K562 (cell line): ENCODE results near the gene VPS16. TPM values are rescaled to one million over a fixed set of nuclear protein-coding genes. Genes with fewer than 3 reads are reported as not detected.

ENCODE experiments used
- ATAC-seq: fragments of 200-7000 bp; cut with Tn5 transposase; 3 replicates; pipeline ENCODE4 v1.9.1; 2020; ENCODE audit warnings: moderate library complexity
- BruUV-seq: library from RNA; stranded (reverse); fragments of 400-500 nt; replicated peaks from 2 replicates; lab custom pipeline; 2021; lab: Mats Ljungman, UMichigan
- CTCF ChIA-PET: fragments of 300-600 bp; formaldehyde crosslinking; extraction: SDS; loops from one replicate; lab custom pipeline; 2021; ENCODE audit warnings: low intra/inter-chr PET ratio; lab: Yijun Ruan, JAX
- POLR2A ChIA-PET: fragments of 300-600, 350-650 bp; sonication (Branson Sonifier 250); formaldehyde crosslinking; extraction: SDS; loops from one replicate; lab custom pipeline; 2021; ENCODE audit warnings: antibody characterized with exemption, inconsistent platforms; lab: Yijun Ruan, JAX
- DNase-seq, 4 experiments: peaks; one replicate each; pipeline versions ENCODE4 v3.0.0 to v3.0.0-alpha.2; 2011 to 2018; ENCODE audit warnings: low spot score in 3 of 4, mixed read lengths in 3 of 4; ENCODE audit errors: extremely low read depth in 1 of 4
- FAIRE-seq: peaks from 2 replicates; lab custom pipeline; 2011; peaks lifted over from hg19 to GRCh38; lab: Jason Lieb, UNC
- H2AFZ ChIP-seq: 2 replicates; pipeline ENCODE4 v1.6.0; 2011; ENCODE audit warnings: low read depth, low read length, control low read depth, inconsistent platforms
- H3K27ac ChIP-seq: fragments of 200-600 bp; 3 replicates; pipeline ENCODE4 v1.8.0; 2011; ENCODE audit warnings: low read depth, mild to moderate bottlenecking, control low read depth, inconsistent platforms, low read length, moderate library complexity, mixed read lengths; ENCODE audit errors: extremely low read depth
- H3K27me3 ChIP-seq, 2 experiments: fragments of 300-600 bp in 1 of 2; 2 replicates in 1 of 2; 3 replicates in 1 of 2; pipeline versions ENCODE4 v1.6.0 to v1.8.0; 2011; ENCODE audit warnings: inconsistent platforms in 2 of 2, low read length in 2 of 2, mild to moderate bottlenecking in 1 of 2, mixed read lengths in 1 of 2, moderate library complexity in 1 of 2; ENCODE audit not compliant: control insufficient read depth in 2 of 2, insufficient read depth in 2 of 2
- H3K36me3 ChIP-seq: fragments of 300-600 bp; 3 replicates; pipeline ENCODE4 v1.8.0; 2011; ENCODE audit warnings: mild to moderate bottlenecking, low read length, inconsistent platforms; ENCODE audit not compliant: control insufficient read depth, insufficient read depth
- H3K4me1 ChIP-seq, 2 experiments: fragments of 200-600 bp in 1 of 2; replicated peaks in 1 of 2; 2 replicates in 1 of 2; 3 replicates in 1 of 2; pipeline versions ENCODE4 v1.5.1 to v1.8.0; 2011; ENCODE audit warnings: inconsistent platforms in 2 of 2, low read length in 2 of 2, mild to moderate bottlenecking in 1 of 2, mixed read lengths in 1 of 2, moderate library complexity in 1 of 2; ENCODE audit not compliant: control insufficient read depth in 2 of 2, insufficient read depth in 2 of 2
- H3K4me2 ChIP-seq: 2 replicates; pipeline ENCODE4 v1.6.1; 2011; ENCODE audit warnings: low read length, control low read depth, inconsistent platforms, mixed read lengths; ENCODE audit not compliant: insufficient read depth
- H3K4me3 ChIP-seq: fragments of 200-600 bp; sonication (generic), shearing (Covaris generic); 2 replicates; pipeline ENCODE4 v1.5.1; 2016; ENCODE audit warnings: control low read depth, inconsistent platforms
- H3K79me2 ChIP-seq: fragments of 200-600 bp; 3 replicates; pipeline ENCODE4 v1.8.0; 2011; ENCODE audit warnings: low read length, inconsistent platforms; ENCODE audit not compliant: control insufficient read depth, insufficient read depth
- H3K9ac ChIP-seq, 2 experiments: 2 replicates each; pipeline versions ENCODE4 v1.6.0 to v1.6.1; 2011; ENCODE audit warnings: low read depth in 2 of 2, low read length in 2 of 2, control low read depth in 1 of 2, inconsistent platforms in 1 of 2, mild to moderate bottlenecking in 1 of 2, mixed read lengths in 1 of 2; ENCODE audit not compliant: insufficient read depth in 1 of 2
- H3K9me1 ChIP-seq: one replicate; pipeline ENCODE4 v1.6.0; 2011; ENCODE audit warnings: inconsistent platforms, mild to moderate bottlenecking, low read length, moderate library complexity; ENCODE audit not compliant: control insufficient read depth, insufficient read depth
- H3K9me3 ChIP-seq: replicated peaks from 2 replicates; pipeline ENCODE4 v1.5.1; 2011; ENCODE audit warnings: low read depth, low read length, inconsistent platforms; ENCODE audit not compliant: control insufficient read depth, insufficient read depth
- H4K20me1 ChIP-seq: replicated peaks from 2 replicates; pipeline ENCODE4 v1.6.1; 2011; ENCODE audit warnings: low read length, inconsistent platforms, mixed read lengths; ENCODE audit not compliant: control insufficient read depth, insufficient read depth
- CREB3L1 ChIP-seq: fragments of 450-650 bp; IDR thresholded peaks from 2 replicates; pipeline ENCODE4 v1.6.1; 2014; ENCODE audit warnings: low read depth, mild to moderate bottlenecking, moderate library complexity, borderline replicate concordance
- SAP30 ChIP-seq: fragments of 200-600 bp; sonication (generic); IDR thresholded peaks from 2 replicates; pipeline ENCODE4 v1.6.1; 2012; ENCODE audit warnings: borderline replicate concordance, low read depth, mild to moderate bottlenecking, moderate library complexity, low read length, control low read depth, inconsistent platforms; ENCODE audit not compliant: insufficient read depth, poor library complexity, severe bottlenecking
- STAT6 ChIP-seq: sonication (generic); formaldehyde crosslinking; IDR thresholded peaks from 2 replicates; pipeline ENCODE4 v1.8.1; 2023; ENCODE audit warnings: mild to moderate bottlenecking, missing genetic modification reagents
- TGIF2 ChIP-seq: sonication (generic); formaldehyde crosslinking; IDR thresholded peaks from 2 replicates; pipeline ENCODE4 v1.8.1; 2022; ENCODE audit warnings: mild to moderate bottlenecking, missing genetic modification reagents, moderate library complexity
- ZFP30 ChIP-seq: fragments of 250-450 bp; sonication (Bioruptor Pico); IDR thresholded peaks from 2 replicates; pipeline ENCODE4 v1.8.0; 2022; ENCODE audit warnings: moderate library complexity, mild to moderate bottlenecking, inconsistent platforms, borderline replicate concordance
- WGBS: fragments of 100-300 bp; shearing (Covaris generic); methylation state at CpG from one replicate; pipeline ENCODE4 v1.1.6; 2016; ENCODE audit warnings: low coverage, mixed read lengths; ENCODE audit not compliant: insufficient coverage; ENCODE audit errors: missing lambda C conversion rate; 5-methylcytosine and 5-hydroxymethylcytosine counted together
- in situ Hi-C: fragments of 300-500 bp; cut with MboI; formaldehyde crosslinking; loops from 4 replicates; pipeline ENCODE4 v1.15.0; 2018; ENCODE audit warnings: inconsistent platforms, mixed read lengths
- intact Hi-C: fragments of 100-400 bp; cut with micrococcal nuclease; formaldehyde crosslinking; loops from 2 replicates; pipeline ENCODE4 v1.14.2; 2022
- polyA plus RNA-seq, 8 experiments: library from polyadenylated mRNA; depleted of rRNA in 4 of 8; stranded (reverse) in 5 of 8; unstranded in 3 of 8; fragments of >200 nt; fragmentation: Nextera tagmentation in 2 of 8; fragmentation: Illumina TruSeq in 1 of 8; extraction: Ambion mirVana in 2 of 8; extraction: Trizol in 1 of 8; gene quantifications; 2 replicates each; pipeline versions ENCODE4 v1.2.1 to v1.2.3, GENCODE V29; 2011 to 2014; ENCODE audit warnings: inconsistent platforms in 1 of 8, missing spikeins in 1 of 8
- total RNA-seq, 7 experiments: library from RNA; depleted of rRNA in 6 of 7; stranded (reverse); fragments of >200 nt in 6 of 7; fragmentation: Illumina TruSeq in 2 of 7; extraction: Trizol in 2 of 7; gene quantifications; 2 replicates each; pipeline versions ENCODE4 v1.2.1 to v1.2.3, GENCODE V29; 2011 to 2021; ENCODE audit warnings: low replicate concordance in 1 of 7
- TF ChIP-seq, protein P1 (sequence below): sonication (generic); formaldehyde crosslinking; IDR thresholded peaks from 2 replicates; pipeline ENCODE4 v1.8.0; 2022; ENCODE audit warnings: mild to moderate bottlenecking, missing genetic modification reagents
- TF ChIP-seq, protein P2 (sequence below), 3 experiments: IDR thresholded peaks in 2 of 3; conservative IDR thresholded peaks in 1 of 3; 2 replicates each; pipeline ENCODE4 v1.5.1; 2011 to 2012; ENCODE audit warnings: low read length in 3 of 3, mild to moderate bottlenecking in 3 of 3, control low read depth in 2 of 3, improper control_type of control experiment in 1 of 3, inconsistent platforms in 1 of 3, low read depth in 1 of 3, mixed read lengths in 1 of 3, moderate library complexity in 1 of 3; ENCODE audit not compliant: insufficient read depth in 2 of 3

The VPS16 gene
- total and polyA plus RNA-seq, 9 of the 15 experiments (the other 6 are each of a cell fraction or from before 2014, with no cell fraction given), result 6.8 to 24.7 (median 14.0) TPM

DNA sequence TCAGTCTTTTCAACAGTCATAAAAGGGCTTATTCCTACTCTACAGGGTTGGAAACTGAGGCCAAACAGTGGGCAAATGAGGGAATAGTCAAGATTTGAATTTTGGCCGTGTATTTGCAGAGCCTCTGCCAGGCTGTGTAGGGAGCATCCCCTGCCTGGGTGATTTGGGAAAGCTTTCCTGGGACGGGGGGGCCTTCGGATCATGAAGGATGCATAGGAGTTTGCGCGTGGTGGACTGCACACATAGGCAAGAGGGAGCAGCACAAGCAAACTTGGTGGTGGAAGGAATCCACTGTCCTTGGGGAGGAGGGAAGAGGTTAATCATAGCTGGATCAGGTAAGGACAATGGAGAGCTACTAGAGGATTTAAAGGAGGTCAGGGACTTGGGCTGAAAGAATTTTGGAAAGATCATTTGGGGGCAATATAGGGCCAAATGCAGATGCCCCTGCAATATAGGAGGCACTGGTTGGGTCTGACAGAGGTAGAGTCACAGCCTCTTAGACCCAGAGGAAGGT, 35.2 kb downstream of the VPS16 start:
- no TSS peak for BruUV-seq

More for the DNA sequence above, 35.2 kb downstream of the VPS16 start:
- H3K4me2 ChIP-seq, result 0 out of 2 replicates have a peak overlapping the region, but pooled peaks have one; percentile 22
- no peaks in the 10 kb centered on the region for H3K9me1 ChIP-seq
- H3K36me3 ChIP-seq, result peaks cover 21% of the 10 kb centered on the region; the same call in 2 of the 3 replicates
- CTCF ChIA-PET, result no interaction called here
- 89% methylated on average over 4 of the region's 5 CpGs for WGBS
- peaks cover 11% of the 10 kb centered on the region for H4K20me1 ChIP-seq
- peaks cover 74% of the 10 kb centered on the region for H3K79me2 ChIP-seq
- POLR2A ChIA-PET, result no interaction called here
- in situ Hi-C loops (no loop called here), intact Hi-C loops (no loop called here)
- DNase-seq, result no peak
- no peak for ATAC-seq
- H3K9me3 ChIP-seq, result no peaks in the 10 kb centered on the region
- no peak for FAIRE-seq
- H3K27ac ChIP-seq, result no peak overlapping the region
- H3K4me3 ChIP-seq, result no peak overlapping the region
- H3K27me3 ChIP-seq, result no peaks in the 10 kb centered on the region
- peak overlapping the region in 1 of 2 experiments; percentile 73; a peak in 1 of 4 replicates for H3K9ac ChIP-seq
- TF ChIP-seq TGIF2 (CRISPR knock-in tag) (no peak), ZFP30 (no peak), STAT6 (CRISPR knock-in tag) (no peak), SAP30 (no peak), CREB3L1 (no peak)
- TF ChIP-seq, protein P1, sequence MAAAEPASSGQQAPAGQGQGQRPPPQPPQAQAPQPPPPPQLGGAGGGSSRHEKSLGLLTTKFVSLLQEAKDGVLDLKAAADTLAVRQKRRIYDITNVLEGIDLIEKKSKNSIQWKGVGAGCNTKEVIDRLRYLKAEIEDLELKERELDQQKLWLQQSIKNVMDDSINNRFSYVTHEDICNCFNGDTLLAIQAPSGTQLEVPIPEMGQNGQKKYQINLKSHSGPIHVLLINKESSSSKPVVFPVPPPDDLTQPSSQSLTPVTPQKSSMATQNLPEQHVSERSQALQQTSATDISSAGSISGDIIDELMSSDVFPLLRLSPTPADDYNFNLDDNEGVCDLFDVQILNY (CRISPR knock-in tag), result no peak
- TF ChIP-seq, protein P2, sequence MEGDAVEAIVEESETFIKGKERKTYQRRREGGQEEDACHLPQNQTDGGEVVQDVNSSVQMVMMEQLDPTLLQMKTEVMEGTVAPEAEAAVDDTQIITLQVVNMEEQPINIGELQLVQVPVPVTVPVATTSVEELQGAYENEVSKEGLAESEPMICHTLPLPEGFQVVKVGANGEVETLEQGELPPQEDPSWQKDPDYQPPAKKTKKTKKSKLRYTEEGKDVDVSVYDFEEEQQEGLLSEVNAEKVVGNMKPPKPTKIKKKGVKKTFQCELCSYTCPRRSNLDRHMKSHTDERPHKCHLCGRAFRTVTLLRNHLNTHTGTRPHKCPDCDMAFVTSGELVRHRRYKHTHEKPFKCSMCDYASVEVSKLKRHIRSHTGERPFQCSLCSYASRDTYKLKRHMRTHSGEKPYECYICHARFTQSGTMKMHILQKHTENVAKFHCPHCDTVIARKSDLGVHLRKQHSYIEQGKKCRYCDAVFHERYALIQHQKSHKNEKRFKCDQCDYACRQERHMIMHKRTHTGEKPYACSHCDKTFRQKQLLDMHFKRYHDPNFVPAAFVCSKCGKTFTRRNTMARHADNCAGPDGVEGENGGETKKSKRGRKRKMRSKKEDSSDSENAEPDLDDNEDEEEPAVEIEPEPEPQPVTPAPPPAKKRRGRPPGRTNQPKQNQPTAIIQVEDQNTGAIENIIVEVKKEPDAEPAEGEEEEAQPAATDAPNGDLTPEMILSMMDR (IDR thresholded peaks at IDR 0.05 in 2 of 3, conservative IDR thresholded peaks at IDR 0.05 in 1 of 3; ENCODE audit: insufficient read depth in 2 of 3, low read depth in 1 of 3, low read length in 3 of 3), result no peak
- TF ChIP-seq, all 486 proteins: peak for 0
- Histone ChIP-seq H2AFZ (no peak overlapping the region), H3K4me1 (peaks cover 27% of the 10 kb centered on the region in 2 experiments; a peak in 4 of 5 replicates)
